ENCODE data around the gene DAD1.

The DAD1 gene

GRCh38 chr14:22519877-22520685, 68.9 kb downstream of the DAD1 start:
- DNase-seq (ENCODE audit: extremely low read depth, low read depth) = no peak
- no peak for TF ChIP-seq CTCF (IDR thresholded peaks at IDR 0.05; ENCODE audit: low read depth, low read length)

GRCh38 chr14:22518073-22518472, 71.0 kb downstream of the DAD1 start:
- TF ChIP-seq CTCF (IDR thresholded peaks at IDR 0.05; ENCODE audit: low read depth, low read length) = no peak
- DNase-seq (ENCODE audit: extremely low read depth, low read depth) = no peak

GRCh38 chr14:22517117-22517720, 71.8 kb downstream of the DAD1 start:
- TF ChIP-seq CTCF (IDR thresholded peaks at IDR 0.05; ENCODE audit: low read depth, low read length) = no peak
- DNase-seq (ENCODE audit: extremely low read depth, low read depth) = no peak

DNA sequence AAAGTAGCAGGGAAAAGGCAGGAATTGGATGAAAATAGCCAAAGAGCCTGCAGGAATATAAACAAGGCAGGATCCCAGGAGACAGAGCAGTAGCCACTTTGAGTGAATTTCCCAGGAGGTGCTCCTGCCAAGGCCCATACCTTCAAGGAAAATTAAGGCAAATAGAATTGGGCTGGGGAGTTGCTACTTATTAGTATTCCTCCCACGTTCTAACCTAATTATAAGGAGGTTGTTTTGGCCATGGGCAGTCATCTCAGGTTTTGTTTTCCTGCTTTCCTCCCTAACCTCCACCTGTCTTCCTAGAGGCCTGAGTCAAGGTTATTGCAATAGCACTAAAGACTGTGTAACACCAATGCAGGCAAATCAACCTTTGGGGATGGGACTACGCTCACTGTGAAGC, 73.1 kb downstream of the DAD1 start:
- TF ChIP-seq CTCF (IDR thresholded peaks at IDR 0.05; ENCODE audit: low read depth, low read length) = no peak

More for the DNA sequence above, 73.1 kb downstream of the DAD1 start:
- no peak for DNase-seq (ENCODE audit: extremely low read depth, low read depth)
